Heart right ventricle (tissue), 16 donors: ENCODE data around the gene HAPSTR1. TPM values are rescaled to one million over a fixed set of nuclear protein-coding genes. Genes with fewer than 3 reads are reported as not detected.

Experiments used
- ATAC-seq, 8 donors: fragments of 200-7000 bp; cut with Tn5 transposase; one replicate each; pipeline ENCODE4 v1.9.1; 2020; ENCODE audit warnings: mild to moderate bottlenecking in 8 of 8, moderate library complexity in 8 of 8, moderate number of reproducible peaks in 1 of 8
- DNase-seq, 2 donors: peaks; one replicate each; pipeline ENCODE4 v3.0.0-alpha.2; 2020
- H3K27ac ChIP-seq, 10 donors: fragments of 200-600 bp; sonication (generic) in 2 of 10; one replicate each; pipeline versions ENCODE4 v1.5.0 to v1.8.0; 2020 to 2022; ENCODE audit warnings: mild to moderate bottlenecking in 3 of 10
- H3K27me3 ChIP-seq, 7 donors: fragments of 200-600 bp; one replicate each; pipeline ENCODE4 v1.8.0; 2021 to 2022; ENCODE audit warnings: mild to moderate bottlenecking in 2 of 7
- H3K36me3 ChIP-seq, 9 donors: fragments of 200-600 bp; sonication (generic) in 1 of 9; one replicate each; pipeline versions ENCODE4 v1.5.0 to v1.8.0; 2020 to 2022; ENCODE audit warnings: mild to moderate bottlenecking in 2 of 9
- H3K4me1 ChIP-seq, 9 donors: fragments of 200-600 bp; sonication (generic) in 1 of 9; one replicate each; pipeline versions ENCODE4 v1.5.0 to v1.8.0; 2020 to 2022; ENCODE audit warnings: mild to moderate bottlenecking in 4 of 9
- H3K4me3 ChIP-seq, 10 donors: fragments of 200-600 bp; sonication (generic) in 2 of 10; one replicate each; pipeline versions ENCODE4 v1.5.0 to v1.8.0; 2020 to 2022; ENCODE audit warnings: mild to moderate bottlenecking in 7 of 10, moderate library complexity in 2 of 10
- H3K9me3 ChIP-seq, 11 donors: fragments of 200-600 bp in 10 of 11; sonication (generic) in 2 of 11; one replicate each; pipeline versions ENCODE4 v1.5.0 to v1.8.0; 2013 to 2022; ENCODE audit warnings: mild to moderate bottlenecking in 2 of 11, control low read depth in 1 of 11, moderate library complexity in 1 of 11
- WGBS, 2 donors: extraction: QIAGEN DNeasy Blood & Tissue Kit; methylation state at CpG; one replicate each; pipeline ENCODE4 v1.1.7; 2013; ENCODE audit warnings: inconsistent platforms in 1 of 2; 5-methylcytosine and 5-hydroxymethylcytosine counted together
- intact Hi-C, 10 donors: fragments of 100-400 bp; cut with DNase I; formaldehyde crosslinking; loops; one replicate each; pipeline versions ENCODE4 v1.11.1 to v1.14.2; 2022
- polyA plus RNA-seq, 2 donors: library from polyadenylated mRNA; stranded (reverse); fragments of 200-250 nt; gene quantifications; one replicate each; pipeline ENCODE4 v1.2.3, GENCODE V29; 2013
- total RNA-seq, 10 donors: library from RNA; stranded (reverse); fragmentation: NEBNext Ultra II Directional in 3 of 10; extraction: Animal tissue kit (Norgen Biotek cat#: 25700) in 3 of 10; gene quantifications; one replicate each; pipeline versions ENCODE4 v1.2.1 to v1.2.4, GENCODE V29; 2021 to 2023
- TF ChIP-seq, protein P1 (sequence below), 9 donors: fragments of 200-600 bp; sonication (generic) in 2 of 9; IDR thresholded peaks; one replicate each; pipeline versions ENCODE4 v1.5.0 to v1.8.0; 2021 to 2022; ENCODE audit warnings: antibody characterized with exemption in 9 of 9, mild to moderate bottlenecking in 5 of 9, moderate library complexity in 1 of 9
- donor health status: Arrhythmogenic right ventricular cardiomyopathy.
- donor health status: ischemic (EF 13 %, LVEDD 7.1; RV severe dilation, severe dysfunction).
- donor health status: healthy with polysubstance abuse.
- donor health status: DM: no; HTN: yes; CAD: no.
- donor health status: DM: no; HTN: no; CAD: no.
- donor health status: ischemic (EF 25% LVEDD 6.9; RV normal size, moderate dysfunction).
- donor health status: ischemic (EF 25% LVEDD 5.7; RV mildly dilated, moderate dysfunction).
- donor health status: healthy.
- donor health status: DM: yes; HTN: yes; CAD: no.
- donor health status: Ischemic cardiomyopathy.
- donor health status: ischemic (EF 35%, LVEDD 5.7; RV mildly dilated, moderate dysfunction).
- donor health status: nonischemic (EF 11% LVEDD 7.7; RV severe dilation, severe dysfunction).
- donor health status: DM: yes; HTN: yes; CAD: no.
- donor health status: PGD.
- donor health status: ischemic (EF 29% LVEDD 5.4; RV normal size, mild dysfunction).
- donor health status: nonischemic (EF 23%, LVEDD 6.1; RV moderate dilation, normal function).

HAPSTR1 gene
- total and polyA plus RNA-seq, 12 donors = 10.2 to 74.7 (median 63.7) TPM

DNA sequence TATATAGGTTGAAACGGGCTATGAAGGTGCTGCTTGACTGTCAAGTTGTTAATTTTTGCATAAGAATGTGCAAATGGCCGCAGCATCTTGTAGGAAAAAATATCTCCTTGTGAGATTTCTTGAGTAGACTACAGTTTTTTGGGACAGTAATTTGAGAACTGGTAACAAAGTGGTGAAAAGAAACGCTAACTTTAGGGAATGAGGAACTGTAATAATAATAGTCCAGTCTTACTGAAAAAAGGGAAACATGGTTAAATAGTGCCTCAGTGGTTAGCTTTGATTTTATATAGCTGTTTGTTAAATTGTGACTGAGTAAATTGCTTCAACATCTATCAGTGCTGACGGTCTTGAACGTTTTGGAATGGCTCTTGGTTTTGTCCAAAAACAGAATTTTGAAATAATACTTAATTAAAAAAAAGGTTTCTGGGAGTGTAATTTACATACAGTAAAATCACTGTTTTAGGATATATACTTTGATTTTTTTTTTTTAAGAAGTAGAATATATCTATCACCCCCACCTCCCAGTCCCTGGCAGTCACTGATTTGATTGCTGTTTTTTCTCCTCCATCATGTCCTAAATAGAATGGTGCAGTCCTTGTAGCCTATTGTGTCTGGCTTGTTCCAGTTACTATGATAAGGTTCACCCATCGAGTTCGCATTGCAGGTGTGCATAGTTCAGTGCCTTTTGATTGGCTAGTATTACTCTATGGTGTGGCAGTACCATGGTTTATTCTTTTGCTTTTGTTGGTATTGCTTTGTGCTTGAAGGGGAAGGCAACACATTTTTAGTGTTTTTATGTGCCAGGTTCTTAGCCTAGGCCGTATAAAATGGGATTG, 2.8 kb downstream of the HAPSTR1 start:
- H3K27me3 ChIP-seq = no peaks in the 10 kb centered on the region
- TF ChIP-seq, protein P1, sequence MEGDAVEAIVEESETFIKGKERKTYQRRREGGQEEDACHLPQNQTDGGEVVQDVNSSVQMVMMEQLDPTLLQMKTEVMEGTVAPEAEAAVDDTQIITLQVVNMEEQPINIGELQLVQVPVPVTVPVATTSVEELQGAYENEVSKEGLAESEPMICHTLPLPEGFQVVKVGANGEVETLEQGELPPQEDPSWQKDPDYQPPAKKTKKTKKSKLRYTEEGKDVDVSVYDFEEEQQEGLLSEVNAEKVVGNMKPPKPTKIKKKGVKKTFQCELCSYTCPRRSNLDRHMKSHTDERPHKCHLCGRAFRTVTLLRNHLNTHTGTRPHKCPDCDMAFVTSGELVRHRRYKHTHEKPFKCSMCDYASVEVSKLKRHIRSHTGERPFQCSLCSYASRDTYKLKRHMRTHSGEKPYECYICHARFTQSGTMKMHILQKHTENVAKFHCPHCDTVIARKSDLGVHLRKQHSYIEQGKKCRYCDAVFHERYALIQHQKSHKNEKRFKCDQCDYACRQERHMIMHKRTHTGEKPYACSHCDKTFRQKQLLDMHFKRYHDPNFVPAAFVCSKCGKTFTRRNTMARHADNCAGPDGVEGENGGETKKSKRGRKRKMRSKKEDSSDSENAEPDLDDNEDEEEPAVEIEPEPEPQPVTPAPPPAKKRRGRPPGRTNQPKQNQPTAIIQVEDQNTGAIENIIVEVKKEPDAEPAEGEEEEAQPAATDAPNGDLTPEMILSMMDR (IDR thresholded peaks at IDR 0.05) = no peak
- no peak for ATAC-seq
- H3K4me1 ChIP-seq = peaks cover 23 to 77% (median 71%) of the 10 kb centered on the region in 9 donors
- peak overlapping the region in 8 of 10 donors; percentile 11 to 100 (median 99) for H3K27ac ChIP-seq
- H3K9me3 ChIP-seq = no peaks in the 10 kb centered on the region
- H3K36me3 ChIP-seq = peaks cover 0 to 65% (median 0%) of the 10 kb centered on the region in 9 donors
- DNase-seq = no peak
- intact Hi-C loops = loop anchor here in 4 of 10 donors (5.0 to 10.0 kb wide), 4 partner anchors 47 to 139 kb away; partner anchors contain the start of gene USP7 (in 3 of the 4)
- WGBS, 2 donors = 18 to 26% methylated on average over 8 of the region's 8 CpGs
- peak overlapping the region in 9 of 10 donors; percentile 80 to 98 (median 94) for H3K4me3 ChIP-seq

DNA sequence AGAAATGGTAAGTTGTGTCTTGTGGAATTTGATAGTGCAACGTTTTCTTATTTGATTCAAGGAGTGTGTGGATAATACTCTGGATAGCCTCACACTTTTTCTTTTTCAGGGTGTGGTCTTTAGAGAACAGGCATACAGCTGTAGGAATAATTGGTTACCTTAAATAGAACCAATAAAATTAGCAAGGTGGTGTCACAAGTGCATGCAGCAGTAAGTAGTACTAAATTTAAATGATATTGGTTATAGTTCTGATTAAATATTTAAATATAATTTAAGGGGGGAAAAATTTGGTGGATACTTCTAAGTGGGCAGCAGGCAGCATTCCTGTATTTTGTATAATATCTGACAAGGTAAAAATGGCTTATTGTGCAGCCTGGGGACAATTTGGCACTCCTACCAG, 3.7 kb downstream of the HAPSTR1 start:
- ATAC-seq (no peak), DNase-seq (no peak)
- Histone ChIP-seq H3K36me3 (peaks cover 0 to 74% (median 0%) of the 10 kb centered on the region in 9 donors), H3K4me3 (peak overlapping the region in 8 of 10 donors; percentile 80 to 98 (median 94)), H3K27ac (peak overlapping the region in 6 of 10 donors; percentile 7 to 100 (median 39)), H3K27me3 (no peaks in the 10 kb centered on the region), H3K9me3 (no peaks in the 10 kb centered on the region), H3K4me1 (peaks cover 28 to 81% (median 74%) of the 10 kb centered on the region in 9 donors)
- 5 to 6% methylated on average over 1 of the region's 1 CpG for WGBS, 2 donors
- TF ChIP-seq, protein P1 (IDR thresholded peaks at IDR 0.05) = no peak
- intact Hi-C loops = loop anchor here in 4 of 10 donors (5.0 to 10.0 kb wide), 3 partner anchors 130 to 140 kb away; partner anchors contain the start of gene USP7 (in 3 of the 4)

DNA sequence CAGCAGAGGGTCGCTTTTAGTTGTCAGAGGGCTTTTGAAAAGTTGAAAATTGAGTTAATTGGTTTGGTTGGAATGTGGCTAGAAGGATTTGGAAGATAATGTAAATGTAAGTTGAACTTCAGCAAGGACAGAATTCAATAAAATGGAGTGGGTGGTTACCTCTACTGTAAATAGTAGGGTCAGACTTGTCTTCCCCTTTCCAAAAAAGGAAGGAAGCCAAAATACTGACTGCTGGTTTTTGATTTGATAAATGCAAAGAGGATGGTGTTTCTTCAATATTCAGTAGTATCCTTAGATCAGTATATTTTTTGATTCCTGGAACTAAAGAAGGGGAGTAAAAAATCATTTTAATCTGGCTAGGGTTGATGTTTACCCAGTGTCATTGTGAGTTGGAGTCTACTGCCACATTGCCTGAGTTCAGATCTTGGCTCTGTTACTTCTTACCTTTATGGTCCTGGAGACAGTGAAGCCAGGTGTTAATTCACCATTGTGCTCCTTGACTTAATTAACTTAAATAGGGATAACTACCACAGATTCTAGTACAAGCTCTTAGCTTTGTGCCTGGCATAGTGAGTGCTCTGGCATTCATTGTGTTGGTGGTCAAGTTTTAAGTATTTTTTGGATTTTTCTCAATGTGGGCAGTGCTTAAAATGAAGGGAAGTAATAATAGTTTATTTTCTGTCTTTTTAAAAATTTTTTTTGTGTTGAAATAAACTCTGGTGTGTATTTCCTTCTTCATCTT, 4.4 kb downstream of the HAPSTR1 start:
- TF ChIP-seq, protein P1 (IDR thresholded peaks at IDR 0.05) = no peak
- Histone ChIP-seq H3K27me3 (no peaks in the 10 kb centered on the region), H3K4me1 (peaks cover 29 to 83% (median 78%) of the 10 kb centered on the region in 9 donors), H3K36me3 (peaks cover 0 to 80% (median 4%) of the 10 kb centered on the region in 9 donors), H3K9me3 (no peaks in the 10 kb centered on the region), H3K27ac (peak overlapping the region in 4 of 10 donors; percentile 7 to 100 (median 76)), H3K4me3 (peak overlapping the region in 7 of 10 donors; percentile 80 to 98 (median 94))
- intact Hi-C loops = loop anchor here in 4 of 10 donors (5.0 to 10.0 kb wide), 3 partner anchors 131 to 141 kb away; partner anchors contain the start of gene USP7 (in 3 of the 4)
- WGBS, 2 donors = 30 to 60% methylated on average over 1 of the region's 1 CpG
- ATAC-seq (no peak), DNase-seq (no peak)
